H1 (cell line): ENCODE data around the gene ANK3. TPM values are rescaled to one million over a fixed set of nuclear protein-coding genes. Genes with fewer than 3 reads are reported as not detected.

Experiments
- CTCF ChIA-PET: fragments of 300-600 bp; sonication (Branson Sonifier 250); formaldehyde crosslinking; loops from one replicate; lab custom pipeline; 2021; ENCODE audit not compliant: partially characterized antibody; lab: Charles Lee
- POLR2A ChIA-PET: fragments of 300-600 bp; sonication (Branson Sonifier 250); formaldehyde crosslinking; loops from one replicate; lab custom pipeline; 2021; ENCODE audit warnings: inconsistent platforms; ENCODE audit not compliant: partially characterized antibody; lab: Charles Lee
- DNase-seq, 2 experiments: peaks; one replicate each; pipeline versions ENCODE4 v3.0.0 to v3.0.0-alpha.2; 2010 to 2022; ENCODE audit warnings: low spot score in 2 of 2, low read depth in 1 of 2, mixed read lengths in 1 of 2
- FAIRE-seq: peaks from 2 replicates; lab custom pipeline; 2011; peaks lifted over from hg19 to GRCh38; lab: Jason Lieb, UNC
- H2AFZ ChIP-seq: 2 replicates; pipeline ENCODE4 v1.8.1; 2012; ENCODE audit warnings: low read length, inconsistent platforms
- H2AK5ac ChIP-seq: 2 replicates; pipeline ENCODE4 v1.6.1; 2013; ENCODE audit warnings: low read depth, low read length
- H2BK120ac ChIP-seq: replicated peaks from 2 replicates; pipeline ENCODE3; 2013; ENCODE audit warnings: low read depth, low read length, inconsistent platforms
- H2BK12ac ChIP-seq: 2 replicates; pipeline ENCODE4 v1.6.1; 2013; ENCODE audit warnings: low read depth, low read length
- H2BK15ac ChIP-seq: 2 replicates; pipeline ENCODE4 v1.6.1; 2013; ENCODE audit warnings: low read length
- H2BK20ac ChIP-seq: 2 replicates; pipeline ENCODE4 v1.6.1; 2013; ENCODE audit warnings: low read length
- H2BK5ac ChIP-seq: 2 replicates; pipeline ENCODE4 v1.6.1; 2013; ENCODE audit warnings: low read depth, low read length
- H3K14ac ChIP-seq: 2 replicates; pipeline ENCODE4 v1.6.1; 2013; ENCODE audit warnings: inconsistent platforms; ENCODE audit not compliant: insufficient read length
- H3K18ac ChIP-seq: 2 replicates; pipeline ENCODE4 v1.6.1; 2013; ENCODE audit warnings: low read length; ENCODE audit errors: extremely low read depth
- H3K23ac ChIP-seq: 2 replicates; pipeline ENCODE4 v1.6.1; 2013; ENCODE audit warnings: inconsistent platforms; ENCODE audit not compliant: insufficient read length
- H3K23me2 ChIP-seq: 2 replicates; pipeline ENCODE4 v1.6.1; 2013; ENCODE audit warnings: low read depth, low read length
- H3K27ac ChIP-seq: 2 replicates; pipeline ENCODE4 v1.6.1; 2011; ENCODE audit warnings: low read depth, low read length, inconsistent platforms
- H3K27me3 ChIP-seq, 4 experiments: replicated peaks in 1 of 4; 1 replicate in 1 of 4; 2 replicates in 3 of 4; pipeline versions ENCODE4 v1.6.1 to v1.8.1; 2011 to 2013; ENCODE audit warnings: low read length in 3 of 4, mild to moderate bottlenecking in 3 of 4, inconsistent platforms in 2 of 4, mixed read lengths in 2 of 4, moderate library complexity in 1 of 4; ENCODE audit not compliant: control insufficient read depth in 3 of 4, insufficient read depth in 3 of 4; ENCODE audit errors: extremely low read depth in 1 of 4
- H3K36me3 ChIP-seq, 4 experiments: 2 replicates each; pipeline versions ENCODE4 v1.6.1 to v1.8.1; 2011 to 2013; ENCODE audit warnings: mild to moderate bottlenecking in 4 of 4, low read length in 3 of 4, moderate library complexity in 2 of 4, control low read depth in 1 of 4, inconsistent platforms in 1 of 4; ENCODE audit not compliant: insufficient read depth in 4 of 4, control insufficient read depth in 2 of 4
- H3K4ac ChIP-seq: replicated peaks from 2 replicates; pipeline ENCODE3; 2013; ENCODE audit warnings: low read length, low read depth, mixed read lengths, inconsistent platforms; ENCODE audit not compliant: insufficient read length
- H3K4me1 ChIP-seq, 4 experiments: replicated peaks in 1 of 4; 1 replicate in 1 of 4; 2 replicates in 3 of 4; pipeline versions ENCODE4 v1.6.1 to v1.8.1; 2011 to 2013; ENCODE audit warnings: low read length in 3 of 4, inconsistent platforms in 2 of 4, mixed read lengths in 1 of 4; ENCODE audit not compliant: insufficient read depth in 4 of 4, control insufficient read depth in 3 of 4
- H3K4me2 ChIP-seq, 2 experiments: 2 replicates each; pipeline versions ENCODE4 v1.6.1 to v1.8.1; 2011 to 2013; ENCODE audit warnings: low read depth in 2 of 2, low read length in 2 of 2, control low read depth in 1 of 2, inconsistent platforms in 1 of 2, mild to moderate bottlenecking in 1 of 2; ENCODE audit not compliant: insufficient read depth in 1 of 2
- H3K4me3 ChIP-seq, 4 experiments: fragments of 200-600, 300-600 bp in 1 of 4; sonication (generic), shearing (Covaris generic), sonication (Bioruptor Twin) in 1 of 4; 2 replicates each; pipeline versions ENCODE4 v1.5.1 to v1.8.1; 2011 to 2016; ENCODE audit warnings: low read length in 4 of 4, low read depth in 3 of 4, control low read depth in 2 of 4, inconsistent platforms in 2 of 4, mild to moderate bottlenecking in 2 of 4, mixed read lengths in 1 of 4, moderate library complexity in 1 of 4; ENCODE audit not compliant: insufficient read depth in 2 of 4; ENCODE audit errors: extremely low read depth in 1 of 4
- H3K56ac ChIP-seq: replicated peaks from 2 replicates; pipeline ENCODE3; 2013; ENCODE audit warnings: low read depth, mild to moderate bottlenecking, mixed read lengths, low read length, inconsistent platforms; ENCODE audit not compliant: insufficient read length
- H3K79me1 ChIP-seq: 2 replicates; pipeline ENCODE4 v1.6.1; 2013; ENCODE audit warnings: low read depth, low read length, control low read depth
- H3K79me2 ChIP-seq, 2 experiments: 2 replicates each; pipeline versions ENCODE4 v1.6.1 to v1.8.1; 2012 to 2013; ENCODE audit warnings: low read length in 2 of 2, mild to moderate bottlenecking in 2 of 2, inconsistent platforms in 1 of 2; ENCODE audit not compliant: insufficient read depth in 2 of 2, control insufficient read depth in 1 of 2
- H3K9ac ChIP-seq, 4 experiments: replicated peaks in 1 of 4; 1 replicate in 1 of 4; 2 replicates in 3 of 4; pipeline versions ENCODE4 v1.6.1 to v1.8.1; 2011 to 2013; ENCODE audit warnings: low read depth in 3 of 4, low read length in 3 of 4, control low read depth in 2 of 4, mild to moderate bottlenecking in 2 of 4, moderate library complexity in 2 of 4, inconsistent platforms in 1 of 4; ENCODE audit errors: extremely low read depth in 1 of 4
- H3K9me3 ChIP-seq, 2 experiments: 2 replicates each; pipeline versions ENCODE4 v1.6.1 to v1.8.1; 2012 to 2013; ENCODE audit warnings: mild to moderate bottlenecking in 2 of 2, moderate library complexity in 2 of 2, control low read depth in 1 of 2, inconsistent platforms in 1 of 2, low read depth in 1 of 2, low read length in 1 of 2, mixed read lengths in 1 of 2; ENCODE audit not compliant: insufficient read depth in 2 of 2
- H4K20me1 ChIP-seq, 2 experiments: replicated peaks in 1 of 2; 2 replicates each; pipeline versions ENCODE3 to v1.8.1; 2011 to 2013; ENCODE audit warnings: inconsistent platforms in 2 of 2, low read length in 2 of 2, mild to moderate bottlenecking in 1 of 2; ENCODE audit not compliant: insufficient read depth in 2 of 2, control insufficient read depth in 1 of 2
- H4K5ac ChIP-seq: 2 replicates; pipeline ENCODE4 v1.6.1; 2013; ENCODE audit warnings: low read length, low read depth, mixed read lengths, inconsistent platforms; ENCODE audit not compliant: insufficient read length
- H4K8ac ChIP-seq: 2 replicates; pipeline ENCODE4 v1.8.0; 2013; ENCODE audit warnings: mild to moderate bottlenecking, moderate library complexity, low read length, inconsistent platforms; ENCODE audit not compliant: insufficient read depth; ENCODE audit errors: extremely low read depth
- H4K91ac ChIP-seq: replicated peaks from 2 replicates; pipeline ENCODE3; 2013; ENCODE audit warnings: low read length, mixed read lengths, inconsistent platforms; ENCODE audit not compliant: insufficient read length
- CBX5 ChIP-seq: fragments of 300-800, 300-1000 bp; sonication (generic); IDR thresholded peaks from 2 replicates; pipeline ENCODE4 v1.7.1; 2016; ENCODE audit warnings: antibody characterized with exemption, low read length, low read depth
- WGBS, 2 experiments: shearing (Covaris generic) in 1 of 2; methylation state at CpG; one replicate each; pipeline versions ENCODE4 v1.1.6 to v1.1.7; 2013 to 2015; ENCODE audit warnings: low lambda C conversion rate in 2 of 2, mixed read lengths in 2 of 2, inconsistent platforms in 1 of 2, low coverage in 1 of 2, missing lambda C conversion rate in 1 of 2; ENCODE audit not compliant: insufficient replicate concordance in 2 of 2, insufficient coverage in 1 of 2, insufficient read length in 1 of 2; ENCODE audit errors: extremely low coverage in 1 of 2, missing lambda C conversion rate in 1 of 2; 5-methylcytosine and 5-hydroxymethylcytosine counted together
- polyA plus RNA-seq, 7 experiments: library from polyadenylated mRNA; depleted of rRNA in 3 of 7; stranded (reverse) in 5 of 7; unstranded in 2 of 7; fragments of >200 nt in 5 of 7; fragments of 200-250 nt in 2 of 7; gene quantifications; 1 replicate in 5 of 7; 2 replicates in 1 of 7; 4 replicates in 1 of 7; pipeline versions ENCODE4 v1.2.1 to v1.2.3, GENCODE V29; 2011 to 2013; ENCODE audit warnings: missing spikeins in 2 of 7, mixed read lengths in 2 of 7
- total RNA-seq: library from RNA; stranded (reverse); fragmentation: NEBNext Ultra II Directional; extraction: Animal tissue kit (Norgen Biotek cat#: 25700); gene quantifications from 2 replicates; pipeline ENCODE4 v1.2.1, GENCODE V29; 2021
- TF ChIP-seq, protein P1 (sequence below): IDR thresholded peaks from 2 replicates; pipeline ENCODE4 v1.6.1; 2011; ENCODE audit warnings: low read length, improper control_type of control experiment

ANK3 gene
- total and polyA plus RNA-seq, 2 of the 8 experiments (the other 6 are each of a cell fraction or from before 2014, with no cell fraction given) = 18.1 to 67.9 TPM

- FAIRE-seq (no peak), DNase-seq (no peak)
- H3K4me3 ChIP-seq = no peak overlapping the region
- H3K36me3 ChIP-seq = no peaks in the 10 kb centered on the region
- H3K4ac ChIP-seq = no peak overlapping the region
- H4K5ac ChIP-seq = no peak overlapping the region
- no peak overlapping the region for H2AFZ ChIP-seq
- no peak overlapping the region for H2BK120ac ChIP-seq
- no peaks in the 10 kb centered on the region for H3K79me1 ChIP-seq
- H3K56ac ChIP-seq = no peak overlapping the region
- no peaks in the 10 kb centered on the region for H3K9me3 ChIP-seq
- no peak overlapping the region for H2BK15ac ChIP-seq
- peaks cover 0 to 5% (median 1%) of the 10 kb centered on the region in 4 experiments; a peak in 1 of 7 replicates for H3K4me1 ChIP-seq
- no peaks in the 10 kb centered on the region; a peak in 1 of 7 replicates for H3K27me3 ChIP-seq
- no peak overlapping the region for H2AK5ac ChIP-seq
- H2BK12ac ChIP-seq = no peak overlapping the region
- WGBS, 2 experiments = 76% methylated on average over 5 of the region's 5 CpGs; no CpG with 5 or more reads in 1 of the 2 experiments
- no peak overlapping the region for H3K23ac ChIP-seq
- H2BK20ac ChIP-seq = no peak overlapping the region
- H3K79me2 ChIP-seq = no peaks in the 10 kb centered on the region
- ChIA-PET CTCF (interaction anchor here (0.8 to 10.3 kb wide), 7 partner anchors 18 to 399 kb away, joined by 3 to 140 read pairs (median 3); no protein-coding TSS in a partner anchor), POLR2A (interaction anchor here (1.0 to 1.4 kb wide), 2 partner anchors 18 to 42 kb away, joined by 3 to 4 read pairs; no protein-coding TSS in a partner anchor)
- no peak overlapping the region for H3K4me2 ChIP-seq
- H3K23me2 ChIP-seq = no peaks in the 10 kb centered on the region
- H2BK5ac ChIP-seq = no peak overlapping the region
- H4K8ac ChIP-seq = no peak overlapping the region
- H3K9ac ChIP-seq = no peak overlapping the region
- H4K20me1 ChIP-seq = no peaks in the 10 kb centered on the region
- no peak overlapping the region for H3K27ac ChIP-seq
- H3K18ac ChIP-seq = no peak overlapping the region
- H3K14ac ChIP-seq = no peak overlapping the region
- H4K91ac ChIP-seq = no peak overlapping the region
- TF ChIP-seq, protein P1, sequence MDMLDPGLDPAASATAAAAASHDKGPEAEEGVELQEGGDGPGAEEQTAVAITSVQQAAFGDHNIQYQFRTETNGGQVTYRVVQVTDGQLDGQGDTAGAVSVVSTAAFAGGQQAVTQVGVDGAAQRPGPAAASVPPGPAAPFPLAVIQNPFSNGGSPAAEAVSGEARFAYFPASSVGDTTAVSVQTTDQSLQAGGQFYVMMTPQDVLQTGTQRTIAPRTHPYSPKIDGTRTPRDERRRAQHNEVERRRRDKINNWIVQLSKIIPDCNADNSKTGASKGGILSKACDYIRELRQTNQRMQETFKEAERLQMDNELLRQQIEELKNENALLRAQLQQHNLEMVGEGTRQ = no peak
- TF ChIP-seq CBX5 = no peak
Observed at GRCh38 chr10:60096761-60097513, 292.7 kb downstream of the ANK3 start.
